HG02970 (cell line): ENCODE data around the gene USP48.

ENCODE experiments used
- ATAC-seq: cut with Tn5 transposase; IDR thresholded peaks from one replicate; pipeline ENCODE4 v1.9.1; 2021; ENCODE audit warnings: mild to moderate bottlenecking, moderate library complexity, moderate number of reproducible peaks; ENCODE audit not compliant: unreplicated experiment, low FRiP score

USP48 gene

GRCh38 chr1:21670059-21670881 is 112.7 kb downstream of the USP48 start:
- ATAC-seq: no peak

DNA sequence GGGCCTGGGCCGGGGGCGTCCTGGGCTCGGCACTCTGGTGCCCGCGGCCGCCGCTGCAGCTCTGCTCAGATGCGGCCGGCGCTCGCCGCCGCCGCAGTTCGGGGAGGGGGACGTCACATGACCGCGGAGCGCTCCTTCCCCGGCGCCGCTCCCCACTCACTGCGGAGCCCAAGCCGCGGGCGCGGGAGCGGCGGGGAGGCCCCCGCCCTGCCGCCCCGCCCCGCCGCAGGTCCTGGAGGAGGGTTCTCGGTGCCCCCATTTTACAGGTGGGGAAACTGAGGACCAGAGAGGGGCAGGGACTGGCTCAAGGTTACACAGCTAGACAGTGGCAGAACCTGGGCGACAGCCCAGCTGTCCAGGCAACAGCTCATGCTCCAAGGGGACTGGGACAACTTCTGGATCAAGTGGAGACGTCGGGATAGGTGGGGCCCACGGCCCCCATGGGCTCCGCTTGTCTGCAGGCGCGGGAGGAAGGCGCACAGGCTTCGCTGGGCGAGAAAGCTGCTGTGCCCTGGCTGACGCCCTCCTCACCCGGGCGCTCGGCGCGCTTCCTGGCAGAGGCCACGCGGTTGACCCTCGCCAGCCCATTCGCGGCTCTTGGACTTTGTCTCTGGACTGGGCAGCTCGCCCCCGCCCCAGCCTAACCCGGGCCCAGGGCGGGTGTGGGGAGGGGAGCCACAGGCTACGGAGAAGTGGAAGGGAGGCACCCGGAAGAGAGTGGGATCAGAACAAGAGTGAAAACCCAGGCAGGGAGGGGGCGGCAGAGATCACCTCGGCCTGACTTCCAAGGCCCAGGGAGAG is 113.5 kb downstream of the USP48 start, which contains the start of gene RAP1GAP:
RAP1GAP (minus strand) TSS at position 100 of the 801 bp plus-strand sequence. CDS start 49,325 bp downstream, outside the sequence.
- no peak for ATAC-seq

GRCh38 chr1:21668951-21669257 is 114.0 kb downstream of the USP48 start:
- no peak for ATAC-seq

DNA sequence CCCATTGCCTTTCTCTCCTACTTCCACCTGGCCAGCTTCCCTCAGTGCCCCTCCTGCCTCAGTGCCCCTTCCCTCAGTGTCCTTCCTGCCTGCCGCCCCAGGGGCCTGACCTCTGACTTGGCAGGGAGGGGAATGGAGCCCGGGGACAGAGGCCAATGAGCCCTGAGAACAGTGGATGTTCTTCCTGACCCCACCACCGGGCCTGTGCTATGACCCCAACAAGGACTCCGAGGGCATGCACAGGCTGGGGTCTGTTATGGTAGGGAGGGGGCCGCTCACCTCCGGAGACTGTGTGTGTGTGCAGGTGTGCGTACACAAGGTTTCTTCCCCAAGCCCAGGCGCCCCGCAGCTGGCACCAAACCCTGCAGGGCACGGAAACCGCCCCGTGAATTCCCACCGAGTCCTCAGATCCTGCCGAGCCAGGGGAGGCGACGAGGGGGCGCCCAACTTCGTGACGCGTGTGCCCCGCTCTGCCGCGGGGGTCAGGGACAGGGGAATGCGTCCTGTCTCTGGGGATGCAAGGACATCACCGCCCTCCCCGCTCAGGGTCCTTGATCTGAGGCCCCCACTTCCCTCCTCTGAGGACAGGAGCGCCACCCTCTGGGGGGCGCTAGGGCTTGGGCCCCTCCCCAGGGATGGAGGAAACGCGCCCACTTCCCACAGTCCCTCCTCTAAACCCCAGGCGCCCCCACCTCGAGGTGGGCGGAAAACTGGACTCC is 114.6 kb downstream of the USP48 start:
- ATAC-seq: no peak

GRCh38 chr1:21667348-21668231 is 115.4 kb downstream of the USP48 start:
- no peak for ATAC-seq

DNA sequence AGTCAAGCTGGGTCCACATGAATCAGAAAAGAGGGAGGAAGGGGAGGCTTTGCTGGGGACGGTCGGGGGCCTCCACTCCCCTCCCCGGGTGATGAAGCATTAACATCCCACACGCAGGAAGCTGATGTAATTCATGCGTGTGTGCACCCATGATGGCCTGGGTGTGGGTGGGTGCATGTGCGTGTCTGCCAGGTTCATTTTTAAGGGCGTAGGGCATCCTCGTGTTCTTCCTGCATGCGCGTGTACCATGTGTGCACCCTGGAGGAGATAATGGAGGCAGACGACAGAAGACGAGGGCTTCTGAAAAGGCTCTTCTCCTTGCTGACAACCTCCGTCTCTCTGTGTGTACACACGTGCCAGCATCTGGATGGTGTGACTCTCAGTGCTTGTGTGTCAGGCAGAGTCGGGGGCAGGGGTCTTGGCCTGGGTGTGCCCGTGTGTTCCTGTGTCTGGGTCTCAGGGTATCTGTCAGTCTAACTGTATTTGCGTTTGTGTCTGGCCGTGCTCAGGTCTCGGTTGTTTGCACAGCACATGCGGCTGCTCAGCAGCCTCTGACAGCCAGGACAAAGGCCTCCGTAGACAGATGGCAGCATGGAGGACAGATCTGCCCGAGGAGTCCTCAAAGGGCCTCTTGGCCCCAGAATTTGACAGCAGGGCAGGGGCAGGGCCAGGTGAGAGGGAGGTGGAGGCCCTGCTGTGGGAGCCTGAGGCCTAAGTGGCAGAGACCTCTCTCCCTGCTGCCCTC is 116.2 kb downstream of the USP48 start:
- ATAC-seq: no peak

- ATAC-seq: no peak
Measured at GRCh38 chr1:21665711-21666575, 117.0 kb downstream of the USP48 start.

- ATAC-seq: no peak
Measured at GRCh38 chr1:21664806-21665588, 118.0 kb downstream of the USP48 start.

DNA sequence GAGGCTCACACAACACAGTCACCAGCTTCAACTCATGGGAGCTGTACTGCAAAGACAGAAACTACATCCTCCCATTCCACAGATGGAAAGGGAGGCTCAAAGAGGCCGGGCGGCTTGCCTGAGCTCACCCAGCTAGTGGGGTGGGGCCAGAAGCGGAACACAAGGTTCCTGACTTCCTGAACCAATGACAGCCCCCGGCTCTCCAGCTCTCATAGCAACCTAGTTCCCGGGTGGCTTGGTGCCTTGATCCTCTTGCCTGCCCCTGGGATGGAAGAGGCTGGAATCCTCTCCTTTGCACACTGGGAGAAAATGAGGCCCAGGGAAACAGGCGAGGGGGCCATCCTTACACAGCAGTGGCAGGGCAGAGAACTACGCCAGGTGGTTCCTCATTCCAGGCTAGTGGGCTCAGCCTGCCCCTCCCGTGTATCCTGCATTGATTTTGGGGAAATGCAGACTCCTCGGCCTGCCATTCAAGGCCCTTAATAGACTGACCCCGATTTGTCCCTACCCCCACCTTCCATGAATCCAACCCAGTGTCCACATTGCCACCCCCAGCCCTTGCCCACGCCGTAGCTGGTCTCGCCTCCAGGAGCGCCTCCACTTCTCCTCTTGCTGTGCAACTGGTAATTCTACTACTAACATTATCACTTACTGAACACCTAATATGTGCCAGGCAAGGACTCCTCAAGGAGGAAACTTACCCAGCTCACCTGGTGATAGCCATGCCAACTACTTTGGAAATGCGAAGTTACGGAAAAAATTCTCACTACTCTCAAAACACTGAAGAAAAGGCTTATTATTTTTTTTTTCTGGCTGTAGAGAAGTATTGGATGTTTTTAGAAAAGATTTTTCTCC is 118.8 kb downstream of the USP48 start:
- no peak for ATAC-seq

DNA sequence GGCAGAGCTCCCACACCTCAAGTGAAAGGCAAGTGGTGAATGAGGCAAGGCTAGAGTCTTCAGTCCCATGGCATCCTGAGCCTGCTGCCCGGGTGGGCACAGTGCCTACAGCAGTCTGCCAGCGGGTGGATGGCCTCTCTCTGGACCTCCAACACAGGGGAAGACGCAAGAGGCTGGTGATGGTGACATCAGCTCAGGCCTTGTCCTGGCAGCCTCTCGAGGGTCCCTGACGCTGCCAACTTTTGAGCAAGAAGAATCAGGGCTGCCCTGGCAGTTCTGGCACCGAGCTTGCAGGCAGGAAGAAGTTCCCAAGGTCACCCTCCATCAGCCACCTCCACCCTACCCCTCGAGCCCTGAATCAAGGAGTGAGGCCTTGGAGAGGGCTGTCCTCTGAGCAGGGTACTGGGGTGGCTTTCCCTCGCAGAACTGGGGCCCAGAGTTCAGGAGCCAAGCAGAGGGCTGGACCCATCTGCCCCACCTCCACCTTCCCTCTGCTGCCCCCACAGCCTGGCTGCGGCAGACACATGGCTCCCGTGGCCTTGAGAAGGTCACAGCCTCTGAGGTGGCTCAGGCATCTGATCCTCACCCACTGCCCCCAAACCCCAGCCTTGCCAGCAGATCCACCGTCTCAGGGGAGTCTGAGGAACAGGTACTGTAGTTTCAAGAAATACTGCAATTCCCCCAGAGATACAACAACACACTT is 119.5 kb downstream of the USP48 start:
- ATAC-seq: no peak

DNA sequence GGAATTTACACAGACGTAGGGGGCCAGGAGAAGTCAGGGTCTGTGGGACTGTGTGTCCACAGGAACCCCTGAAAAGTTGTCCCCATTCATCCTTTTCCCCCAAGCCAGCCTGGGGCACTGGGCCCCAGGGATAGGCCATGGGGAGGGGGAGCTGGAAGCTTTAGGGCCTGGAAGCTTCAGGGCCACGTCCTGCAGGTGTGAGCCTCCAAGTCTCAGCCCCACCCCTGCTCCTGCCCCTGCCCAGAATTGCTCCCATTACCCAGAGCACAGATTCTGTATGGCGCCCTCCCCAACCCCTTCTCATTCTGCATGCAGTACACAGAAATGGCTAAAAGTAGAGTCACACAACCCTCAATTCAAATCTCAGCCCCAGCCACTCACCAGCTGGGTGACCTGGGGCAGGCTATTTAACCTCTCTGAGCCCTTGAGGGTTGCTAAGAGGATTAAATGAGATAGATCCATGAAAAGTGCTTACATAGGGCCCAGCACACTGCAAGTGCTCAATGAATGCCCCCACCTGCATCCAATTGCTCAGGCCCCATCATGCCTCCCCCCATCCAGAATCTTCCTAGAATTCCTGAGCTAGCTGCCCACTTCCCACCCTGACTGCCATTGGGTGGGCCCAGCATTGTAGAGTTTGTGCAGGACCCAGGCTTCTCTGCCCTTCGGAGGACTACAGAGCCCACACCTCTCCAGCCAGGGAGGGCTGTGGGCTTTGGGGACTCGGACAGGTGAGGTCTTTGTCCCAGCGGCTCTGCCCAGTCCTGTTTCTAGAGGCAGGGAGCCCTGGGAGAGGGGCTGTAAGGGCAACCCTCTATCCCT is 120.3 kb downstream of the USP48 start:
- ATAC-seq: no peak

DNA sequence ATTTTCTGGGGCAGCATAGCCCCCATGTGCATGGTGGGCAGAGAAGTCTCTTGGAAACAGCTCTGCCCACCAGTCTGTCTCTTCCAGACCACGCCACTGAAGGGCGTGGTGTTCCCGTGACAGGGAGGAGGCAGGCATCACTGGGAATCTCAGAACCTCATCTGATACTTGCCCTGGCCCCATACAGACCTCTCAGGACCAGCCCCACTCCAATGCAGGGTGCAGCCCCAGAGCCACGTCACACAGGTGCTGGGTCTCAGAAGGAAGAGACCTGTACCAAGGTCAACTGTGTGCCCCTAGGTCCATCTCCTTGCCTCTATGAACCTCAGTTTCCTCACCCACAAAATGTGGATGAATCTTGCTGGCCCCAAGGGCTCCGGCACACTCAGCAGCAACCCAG is 121.1 kb downstream of the USP48 start:
- ATAC-seq: no peak

- ATAC-seq: no peak
Measured at GRCh38 chr1:21659924-21660326, 123.0 kb downstream of the USP48 start.

- peak; percentile 49 for ATAC-seq
Measured at GRCh38 chr1:21659099-21659923, 123.6 kb downstream of the USP48 start.
